HG03045 (cell line): ENCODE results near the gene TUT4.

Experiments used
- ATAC-seq: cut with Tn5 transposase; IDR thresholded peaks from one replicate; pipeline ENCODE4 v1.9.1; 2021; ENCODE audit warnings: mild to moderate bottlenecking, moderate library complexity; ENCODE audit not compliant: unreplicated experiment

The TUT4 gene

DNA sequence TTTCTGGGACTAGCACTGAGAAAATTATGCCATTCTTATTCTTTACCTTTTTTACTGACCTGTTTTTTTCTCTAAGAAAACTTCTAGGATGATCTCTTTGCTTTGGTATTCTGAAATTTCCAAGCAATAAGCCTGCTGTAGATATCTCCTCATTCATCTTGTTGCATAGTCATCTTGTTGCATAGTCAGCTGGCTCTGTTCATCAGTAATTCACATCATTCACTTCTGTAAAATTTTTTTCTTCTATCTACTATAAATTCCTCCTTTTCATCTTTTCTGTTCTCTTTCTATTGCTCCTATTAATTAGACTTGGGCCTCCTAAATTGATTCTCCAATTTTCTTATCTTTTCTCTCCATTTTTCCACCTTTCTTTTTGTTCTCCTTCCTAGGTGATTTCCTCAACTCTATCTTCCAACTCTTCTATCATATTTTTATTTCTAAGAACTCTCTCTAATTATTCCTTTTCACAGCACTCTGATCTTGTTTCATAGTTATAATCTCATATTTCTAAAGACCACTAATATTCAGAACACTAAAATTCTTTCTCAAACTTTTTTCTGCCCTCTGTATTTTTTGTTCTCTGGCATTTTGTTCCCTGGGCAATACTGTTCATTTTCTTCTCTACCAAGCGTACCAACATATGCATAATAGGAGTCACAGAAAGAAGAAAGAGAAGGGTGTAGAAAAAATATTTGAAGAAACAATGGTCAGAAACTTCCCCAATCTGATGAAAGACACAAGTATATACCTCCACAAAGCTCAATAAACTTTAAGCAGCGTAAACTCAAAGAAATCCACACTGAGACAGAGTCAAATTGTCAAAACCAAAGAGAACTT, 17.7 kb downstream of the TUT4 start:
- no peak for ATAC-seq

DNA sequence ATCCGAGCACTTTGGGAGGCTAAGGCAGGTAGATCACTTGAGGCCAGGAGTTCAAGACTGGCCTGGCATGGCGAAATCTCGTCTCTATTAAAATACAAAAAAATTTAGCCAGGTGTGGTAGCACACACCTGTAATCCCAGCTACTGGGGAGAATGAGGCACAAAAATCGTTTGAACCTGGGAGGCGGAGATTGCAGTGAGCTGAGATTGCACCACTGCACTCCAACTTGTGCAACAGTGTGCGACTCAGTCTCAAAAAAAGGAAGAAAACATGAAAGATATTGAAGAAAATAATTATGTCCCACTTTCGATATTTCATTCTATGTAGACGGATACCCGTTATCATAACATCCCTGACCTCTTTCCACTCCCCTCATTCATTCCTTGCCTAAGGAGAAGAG, 19.2 kb downstream of the TUT4 start:
- no peak for ATAC-seq

DNA sequence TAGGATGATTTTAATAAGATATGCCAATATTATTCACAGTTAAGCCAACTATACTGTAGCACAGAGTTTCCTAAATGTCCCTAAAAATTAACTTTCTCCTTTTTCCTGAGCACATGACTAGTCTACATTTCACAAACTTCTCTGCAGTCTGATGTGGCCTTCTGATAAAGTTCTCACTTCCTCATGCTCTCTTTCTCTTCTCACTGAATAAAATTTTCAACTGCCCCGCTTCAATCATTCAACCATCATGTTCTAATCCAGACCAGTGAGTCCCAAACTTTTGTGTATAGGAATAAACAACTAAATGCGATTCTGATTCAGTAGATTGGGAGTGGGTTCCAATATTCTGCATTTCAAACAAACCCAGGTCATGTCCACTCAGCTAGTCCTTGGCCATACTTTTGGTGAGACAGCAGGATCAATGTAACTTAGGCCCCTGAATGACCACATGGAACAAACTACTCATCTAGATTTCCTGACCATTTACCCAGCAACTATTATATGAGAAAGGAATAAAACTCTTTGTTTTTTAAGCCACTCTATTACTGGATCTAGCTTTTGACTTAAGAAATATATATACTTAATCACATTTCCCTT, 20.1 kb downstream of the TUT4 start:
- ATAC-seq = no peak

DNA sequence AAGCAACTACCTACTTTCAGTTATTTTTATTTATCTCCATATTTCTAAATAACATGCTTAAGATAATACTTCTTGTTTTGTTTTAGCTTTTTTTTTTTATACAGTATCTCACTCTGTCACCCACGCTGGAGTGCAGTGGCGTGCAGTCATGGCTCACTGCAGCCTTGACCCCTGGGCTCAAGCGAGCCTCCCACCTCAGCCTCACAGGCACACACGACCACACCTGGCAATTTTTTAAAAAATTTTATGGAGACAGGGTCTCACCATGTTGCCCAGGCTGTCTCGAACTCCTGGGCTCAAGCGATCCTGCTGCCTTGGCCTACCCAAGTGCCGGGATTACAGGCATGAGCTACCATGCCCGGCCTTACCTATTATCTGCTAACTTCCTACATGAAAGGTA, 20.6 kb downstream of the TUT4 start:
- ATAC-seq = no peak

DNA sequence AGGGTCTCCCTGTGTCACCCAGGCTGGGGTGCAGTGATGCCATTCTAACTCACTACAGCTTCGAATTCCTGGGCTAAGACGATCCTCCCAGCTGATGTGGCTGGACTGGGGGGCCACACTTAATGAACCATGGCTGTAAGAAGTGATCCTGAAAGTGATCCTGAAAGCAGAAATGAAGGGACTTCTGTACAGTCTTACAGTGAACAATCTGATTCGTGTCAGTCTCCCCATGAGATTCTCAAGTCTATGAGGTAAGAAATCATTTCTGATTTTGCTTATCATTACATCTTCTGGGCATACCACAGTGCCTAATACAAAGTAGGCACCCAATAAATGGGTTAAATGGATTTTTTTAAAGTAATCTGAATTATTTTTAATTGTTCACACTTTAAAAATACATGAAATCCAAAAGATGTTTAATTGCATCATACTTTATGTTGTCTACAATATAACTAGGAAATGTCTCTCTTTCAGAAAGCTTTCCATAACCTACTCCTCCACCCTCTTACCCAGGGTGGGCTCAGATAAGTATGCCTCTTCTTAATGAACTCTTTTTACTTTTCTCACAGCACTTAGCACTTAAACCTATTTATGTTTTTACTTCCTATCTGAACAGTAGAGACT, 21.5 kb downstream of the TUT4 start:
- no peak for ATAC-seq

DNA sequence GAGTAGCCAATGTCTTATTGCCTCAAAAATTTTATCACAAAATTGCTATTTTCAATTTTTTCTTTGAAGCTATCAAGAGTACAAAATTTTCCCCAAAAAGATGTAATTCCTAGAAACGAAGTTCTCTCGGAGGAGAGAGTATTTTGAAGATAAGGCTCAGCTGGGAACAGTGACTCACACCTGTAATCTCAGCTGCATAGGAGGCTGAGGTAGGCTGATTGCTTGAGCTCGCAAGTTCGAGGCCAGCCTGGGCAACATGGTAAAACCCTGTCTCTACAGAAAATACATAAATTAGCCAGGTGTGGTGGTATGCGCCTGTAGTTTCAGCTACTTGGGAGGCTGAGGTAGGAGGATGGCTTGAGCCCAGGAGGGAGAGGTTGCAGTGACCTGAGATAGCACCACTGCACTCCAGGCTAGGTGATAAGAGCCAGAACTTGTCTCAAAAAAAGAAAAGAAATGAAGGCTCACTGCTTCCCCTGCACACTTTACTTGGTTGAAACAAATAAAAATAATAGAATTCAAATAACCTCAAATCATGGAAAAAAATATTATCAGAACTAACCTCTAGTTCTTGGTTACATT, 22.2 kb downstream of the TUT4 start:
- ATAC-seq = no peak

DNA sequence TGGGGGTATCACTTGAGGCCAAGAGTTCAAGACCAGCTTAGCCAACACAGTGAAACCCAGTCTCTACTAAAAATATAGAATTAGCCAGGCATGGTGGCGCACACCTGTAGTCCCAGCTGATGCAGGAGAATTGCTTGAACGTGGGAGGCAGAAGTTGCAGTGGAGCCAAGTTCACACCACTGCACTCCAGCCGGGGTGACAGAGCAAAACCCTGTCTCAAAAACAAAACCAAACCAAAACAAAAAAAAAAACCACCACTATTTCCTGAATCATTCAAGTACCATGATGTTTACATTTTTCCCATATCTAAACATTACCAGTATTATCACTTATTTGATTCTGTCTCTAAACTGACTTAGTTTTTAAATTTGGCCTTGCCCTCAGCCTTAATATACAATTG, 29.5 kb downstream of the TUT4 start:
- ATAC-seq = no peak

DNA sequence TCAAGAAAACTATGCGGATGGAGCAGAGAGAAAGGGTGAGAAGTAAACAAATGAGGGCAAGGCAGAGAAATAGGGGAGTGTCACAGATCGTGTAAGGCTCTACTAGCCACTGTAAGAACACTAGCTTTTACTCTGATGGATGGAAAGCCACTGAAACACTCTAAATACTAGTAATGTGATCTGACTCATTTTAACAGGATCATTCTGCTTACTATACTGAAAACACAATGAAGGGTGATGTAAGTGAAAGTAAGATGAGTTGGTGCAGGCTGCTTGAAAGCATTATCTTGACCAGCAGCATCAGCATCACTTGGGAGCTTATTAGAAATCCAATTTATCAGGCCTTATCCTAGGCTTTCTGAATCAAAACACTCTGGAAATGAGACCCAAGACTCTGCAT, 32.7 kb downstream of the TUT4 start:
- no peak for ATAC-seq

DNA sequence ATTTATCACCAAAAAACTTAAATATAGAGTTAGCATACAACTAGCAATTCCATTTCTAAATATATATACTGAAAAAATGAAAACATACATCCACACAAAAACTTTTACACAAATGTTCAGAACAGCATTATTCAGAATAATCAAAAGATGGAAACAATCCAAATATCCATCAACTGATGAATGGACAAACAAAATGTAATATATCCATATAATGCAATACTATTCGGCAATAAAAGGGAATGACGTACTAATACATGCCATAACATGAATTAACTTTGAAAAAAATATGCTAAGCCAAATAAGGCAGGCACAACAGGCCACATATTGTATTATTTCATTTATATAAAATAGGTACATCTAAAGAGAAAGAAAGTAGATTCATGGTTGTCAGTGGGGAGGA, 33.9 kb downstream of the TUT4 start:
- no peak for ATAC-seq

DNA sequence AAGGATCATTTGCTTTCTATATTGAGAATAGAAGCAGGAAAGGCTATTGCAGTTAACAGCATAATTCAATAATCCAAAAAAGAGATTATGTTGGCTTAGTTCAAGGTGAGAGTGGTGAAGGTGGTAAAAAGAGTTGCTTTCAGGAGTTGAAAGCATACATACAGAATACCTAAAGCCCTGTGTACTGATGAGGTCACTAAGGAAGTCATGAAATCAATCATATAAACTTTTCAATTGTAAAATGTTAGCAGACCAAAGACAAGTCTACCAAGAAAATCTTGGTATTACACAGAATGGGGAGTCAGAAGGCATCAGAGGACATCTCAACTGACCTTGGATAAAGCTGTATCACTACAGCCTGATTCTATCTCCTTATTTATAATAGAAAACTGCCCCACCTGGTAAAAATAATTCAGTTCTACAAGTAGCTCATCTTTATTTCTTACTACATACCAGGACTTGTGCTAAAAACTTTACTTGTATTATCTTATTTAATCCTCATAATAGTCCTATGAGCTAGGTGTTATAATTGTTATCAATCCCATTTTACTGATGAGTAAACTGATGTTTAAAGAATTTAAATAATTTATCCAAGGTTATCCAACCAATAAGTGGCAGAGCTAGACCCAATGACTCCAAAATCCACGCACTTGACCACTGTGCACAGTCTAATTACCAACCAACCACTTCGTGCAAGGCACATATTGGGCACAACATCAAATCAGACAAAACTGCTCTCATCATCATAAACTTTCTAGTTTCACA, 40.9 kb downstream of the TUT4 start:
- ATAC-seq = no peak

DNA sequence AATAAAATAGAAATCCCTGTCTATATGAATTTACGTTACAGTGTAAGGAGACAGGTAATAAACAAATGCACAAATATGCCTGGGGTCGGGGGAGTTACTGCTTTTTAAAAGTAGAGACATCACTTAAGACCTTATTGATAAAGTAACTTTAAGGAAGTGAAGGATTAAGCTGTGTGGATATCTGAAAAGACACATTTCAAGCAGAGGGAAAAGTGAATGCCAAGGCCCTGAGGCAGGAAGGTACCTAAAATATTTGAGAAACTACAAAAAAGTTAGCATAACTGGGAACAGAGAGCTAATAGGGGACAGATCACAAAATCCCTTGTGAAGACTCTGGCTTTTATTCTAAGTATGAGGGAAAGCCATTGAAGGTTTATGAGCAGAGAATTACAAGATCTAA, 41.5 kb downstream of the TUT4 start:
- no peak for ATAC-seq

DNA sequence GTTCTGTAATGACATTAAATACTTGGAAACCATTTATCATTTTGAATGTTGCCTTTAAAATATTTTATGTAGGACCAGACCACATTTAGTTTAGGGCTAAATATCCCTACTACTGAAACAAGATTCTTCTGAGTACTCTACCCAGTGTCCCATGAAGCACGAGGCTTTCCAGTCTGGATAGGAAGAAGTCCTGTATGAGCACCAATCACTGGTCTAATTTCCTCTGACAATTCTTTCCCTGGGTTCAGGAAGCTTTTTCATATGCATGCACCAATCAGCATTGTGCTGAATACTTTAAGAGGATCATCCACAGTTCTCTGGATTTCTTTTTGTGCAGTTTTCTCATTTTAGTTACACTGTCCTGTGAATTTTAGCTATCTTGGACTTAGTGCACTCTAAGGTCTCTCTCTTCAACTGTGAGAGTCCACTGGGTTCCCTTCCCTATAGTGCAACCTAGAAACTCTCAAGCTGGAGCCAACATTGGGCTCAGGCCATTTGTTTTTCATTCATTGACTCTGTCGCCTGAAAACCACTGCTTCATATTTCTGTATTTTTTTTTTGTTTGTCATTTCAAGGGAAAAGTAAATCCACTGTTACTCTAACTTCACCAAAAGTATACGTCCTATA, 45.9 kb downstream of the TUT4 start:
- ATAC-seq = no peak

DNA sequence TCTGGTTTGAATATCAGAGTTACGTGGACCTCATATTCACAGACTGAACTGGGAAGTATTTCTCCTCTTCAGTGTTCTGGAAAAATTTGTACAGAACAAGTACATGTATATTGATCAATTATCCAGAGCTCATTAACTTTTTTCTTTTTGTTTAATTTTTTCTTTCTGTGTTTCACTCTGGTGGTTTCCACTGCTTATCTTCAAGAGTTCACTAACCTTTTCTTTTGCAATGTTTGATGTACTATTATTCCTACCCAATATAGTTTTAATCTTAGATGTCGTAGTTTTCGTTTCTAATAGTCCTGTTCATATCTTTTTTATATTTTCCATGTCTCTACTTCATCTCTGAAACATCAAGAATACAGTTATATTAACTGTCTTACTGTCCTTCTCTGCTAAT, 46.5 kb downstream of the TUT4 start:
- no peak for ATAC-seq

DNA sequence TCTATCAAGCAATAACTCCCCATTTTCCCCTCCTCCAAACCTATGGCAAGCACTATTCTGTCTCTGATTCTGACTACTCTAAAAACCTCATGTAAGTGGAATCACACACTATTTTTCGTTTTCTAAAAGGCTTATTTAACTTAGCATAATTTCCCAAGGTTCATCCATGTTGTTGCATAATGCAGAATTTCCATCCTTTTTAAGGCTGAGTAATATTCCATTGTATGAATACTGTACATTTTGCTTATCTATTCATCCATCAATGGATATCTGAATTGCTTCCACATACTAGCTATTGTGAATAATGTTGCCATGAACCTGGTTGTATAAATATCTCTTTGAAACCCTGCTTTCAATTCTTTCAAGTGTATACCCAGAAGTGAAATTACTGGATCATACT, 48.2 kb downstream of the TUT4 start:
- ATAC-seq = no peak

DNA sequence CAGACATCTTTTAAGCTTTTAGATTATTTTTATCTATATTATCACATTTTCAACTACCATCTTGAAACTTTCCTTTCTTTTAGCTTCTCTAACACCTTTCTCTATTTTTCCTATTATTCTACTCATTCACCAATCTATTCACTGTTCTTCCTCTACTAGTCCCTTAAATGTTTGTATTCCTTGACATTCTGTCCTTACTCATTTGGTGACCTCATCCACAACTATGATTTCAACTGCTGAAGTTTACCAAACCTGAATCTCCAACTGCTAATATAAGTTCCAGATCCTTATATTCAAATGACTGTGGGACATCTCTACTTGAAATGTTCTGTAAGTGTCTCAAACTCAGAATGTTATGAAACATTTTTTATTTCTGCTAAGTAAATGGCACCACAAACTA, 49.2 kb downstream of the TUT4 start:
- no peak for ATAC-seq

DNA sequence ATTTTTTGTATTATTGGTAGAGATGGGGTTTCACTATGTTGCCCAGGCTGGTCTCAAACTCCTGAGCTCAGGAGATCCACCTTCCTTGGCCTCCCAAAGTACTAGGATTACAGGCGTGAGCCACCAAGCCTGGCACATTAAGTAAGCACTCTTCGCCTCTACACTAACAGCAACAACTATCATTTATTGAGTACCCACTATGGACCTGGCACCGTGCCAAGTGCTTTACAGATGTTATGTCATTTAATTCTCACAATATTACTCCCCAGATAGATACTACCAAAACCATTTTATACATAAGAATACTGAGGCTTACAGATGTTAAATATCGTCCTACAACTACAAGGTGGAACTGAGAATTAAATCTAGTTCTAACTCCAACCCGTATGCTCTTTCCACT, 50.1 kb downstream of the TUT4 start:
- ATAC-seq = no peak

DNA sequence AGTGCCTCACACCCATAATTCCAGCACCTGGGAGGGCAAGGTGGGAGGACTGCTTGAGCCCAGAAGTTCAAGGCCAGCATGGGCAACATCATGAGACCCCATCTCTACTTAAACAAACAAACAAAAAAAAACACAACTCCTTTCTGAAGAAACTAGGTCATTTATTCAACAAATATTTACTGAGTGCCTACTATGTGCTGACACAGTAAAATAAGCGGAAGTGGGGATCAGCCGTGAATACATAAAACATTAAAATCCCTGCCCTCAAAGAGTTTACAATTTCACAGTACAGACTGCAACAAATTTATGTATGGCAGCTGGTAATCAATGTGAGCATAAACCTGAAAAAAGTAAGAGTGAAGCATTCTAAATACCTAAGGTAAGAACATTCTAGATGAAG, 65.3 kb downstream of the TUT4 start:
- ATAC-seq = no peak

DNA sequence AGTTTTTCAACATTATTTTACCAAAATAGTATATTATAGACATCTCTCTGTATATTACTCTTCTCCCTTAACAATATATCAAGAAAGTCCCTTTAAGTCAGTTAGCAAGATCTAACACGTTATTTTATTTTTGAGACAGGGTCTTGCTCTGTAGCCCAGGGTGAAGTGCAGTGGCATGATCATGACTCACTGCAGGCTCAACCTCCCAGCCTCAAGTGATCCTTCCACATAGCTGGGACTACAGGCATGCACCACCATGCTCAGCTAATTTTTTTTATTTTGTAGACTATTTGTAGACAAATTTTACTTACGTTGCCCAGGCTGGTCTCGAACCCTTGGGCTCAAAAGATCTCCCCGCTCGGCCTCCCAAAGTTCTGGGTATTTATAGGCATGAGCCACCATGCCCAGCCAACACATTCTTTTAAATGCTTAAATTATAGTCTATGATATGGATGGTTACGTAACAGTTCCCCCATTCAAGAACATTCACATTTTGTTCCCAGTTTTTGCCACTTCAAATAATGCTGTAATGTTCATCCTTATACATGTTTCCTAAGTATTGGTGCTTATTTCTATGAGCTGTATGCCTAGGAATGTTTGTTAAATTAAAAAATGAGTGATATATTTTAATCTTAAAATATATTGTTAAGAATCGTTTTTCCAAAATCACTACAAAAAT, 70.4 kb downstream of the TUT4 start:
- no peak for ATAC-seq

DNA sequence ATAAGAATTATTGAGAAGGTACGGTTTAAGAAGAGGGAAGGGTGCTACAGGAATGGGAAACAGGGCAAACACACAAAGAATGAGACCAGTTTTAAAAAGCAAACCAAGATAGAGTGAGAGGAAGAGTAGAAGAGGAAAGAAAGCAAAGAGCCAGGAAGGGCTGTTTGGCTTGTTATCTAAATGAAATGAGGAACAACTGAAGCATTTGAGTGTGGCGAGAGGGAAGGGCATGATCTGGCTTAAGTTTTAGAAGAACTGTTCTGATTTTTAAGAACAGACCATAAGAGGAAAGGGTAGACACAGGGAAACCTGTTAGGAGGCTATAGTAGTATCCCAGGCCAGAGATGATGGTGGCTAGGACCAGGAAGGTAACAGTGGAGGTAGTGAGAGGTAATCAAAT, 73.8 kb downstream of the TUT4 start:
- ATAC-seq = no peak

DNA sequence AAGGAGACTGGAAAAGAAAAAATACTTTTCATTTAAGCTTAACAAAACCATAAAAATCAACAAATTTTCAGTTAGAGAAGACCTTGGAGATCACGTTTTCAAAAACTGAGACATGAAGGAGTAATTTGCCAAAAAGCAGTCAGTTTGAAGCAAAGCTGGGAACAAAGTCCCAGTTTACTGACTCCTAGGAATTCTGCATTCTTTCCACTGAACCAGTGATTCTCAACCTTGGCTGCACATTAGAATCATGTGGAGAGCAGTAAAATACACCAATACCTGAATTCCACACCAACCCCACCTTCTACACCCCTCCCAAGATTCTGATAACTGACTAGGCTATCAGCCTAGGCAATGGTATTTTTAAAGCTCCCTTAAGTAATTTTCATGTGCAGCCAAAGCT, 75.0 kb downstream of the TUT4 start:
- ATAC-seq = no peak
